ENCODE results near the gene MED27.
"Not testable (repeated sequence)": the region's sequence is repeated elsewhere in the genome, so short reads cannot be mapped to it uniquely, and the experiment has no call there.

The MED27 gene

DNA sequence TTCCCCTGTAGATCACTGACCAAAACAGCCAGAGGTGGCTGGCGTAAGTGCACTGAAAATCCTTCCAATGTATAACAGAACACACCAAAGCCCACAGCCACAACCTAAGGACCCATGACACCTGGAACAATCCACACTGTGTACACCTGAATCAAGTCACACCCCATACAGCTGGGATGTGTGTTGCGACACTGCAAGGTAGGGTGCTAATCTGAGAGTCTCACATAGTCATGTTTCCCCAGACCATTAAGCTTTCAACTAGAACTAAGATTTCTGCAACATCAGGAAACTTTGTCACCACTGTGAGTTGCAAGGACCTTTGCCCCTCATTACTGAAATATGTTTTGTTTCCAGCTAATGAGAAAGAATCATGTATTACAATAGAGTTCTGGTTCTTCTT lies 59.4 kb downstream of the MED27 start:
- DNase-seq (ENCODE audit: low read depth, low spot score): no peak

DNA sequence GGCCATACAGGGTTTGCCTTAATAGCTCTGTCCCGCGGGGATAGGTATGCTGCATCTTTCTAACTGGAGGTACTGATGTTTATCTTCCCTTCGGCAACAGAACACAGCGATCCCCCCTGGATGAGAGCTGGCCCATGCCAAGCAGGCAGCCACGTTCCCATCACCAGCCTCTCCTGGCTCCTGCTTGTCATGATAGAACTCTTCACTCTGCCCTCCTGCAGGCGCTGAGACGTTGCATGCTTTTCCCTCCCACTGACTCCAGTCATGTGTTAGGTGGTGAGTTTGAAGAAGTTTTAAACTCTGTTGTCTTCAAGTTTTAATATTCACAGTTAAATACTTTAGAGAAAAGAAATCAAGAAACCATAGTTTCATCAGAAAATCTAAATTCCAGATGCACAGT lies 60.0 kb downstream of the MED27 start:
- DNase-seq (ENCODE audit: low read depth, low spot score): no peak

DNA sequence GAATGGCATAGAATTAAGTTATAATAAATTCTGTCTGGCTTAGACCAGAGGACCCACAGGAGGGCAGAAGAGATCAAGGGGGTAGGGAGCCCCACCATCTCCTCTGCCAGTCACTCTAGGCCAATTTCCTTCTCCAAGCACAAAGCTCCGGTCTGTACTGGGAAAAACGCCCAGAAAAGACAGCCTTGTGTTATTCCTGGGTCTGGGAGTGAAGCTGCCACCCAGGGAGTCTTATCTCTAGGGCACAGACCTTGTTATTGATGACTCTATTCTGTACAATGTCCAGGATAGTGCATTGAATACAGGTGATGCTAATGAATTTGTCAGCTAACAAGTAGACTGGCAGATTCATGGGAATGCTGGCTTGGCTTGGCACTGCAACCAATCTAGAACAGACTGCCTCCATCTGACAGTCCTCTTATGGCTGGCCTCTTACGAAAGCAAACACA lies 60.7 kb downstream of the MED27 start:
- DNase-seq (ENCODE audit: low read depth, low spot score): no peak

DNA sequence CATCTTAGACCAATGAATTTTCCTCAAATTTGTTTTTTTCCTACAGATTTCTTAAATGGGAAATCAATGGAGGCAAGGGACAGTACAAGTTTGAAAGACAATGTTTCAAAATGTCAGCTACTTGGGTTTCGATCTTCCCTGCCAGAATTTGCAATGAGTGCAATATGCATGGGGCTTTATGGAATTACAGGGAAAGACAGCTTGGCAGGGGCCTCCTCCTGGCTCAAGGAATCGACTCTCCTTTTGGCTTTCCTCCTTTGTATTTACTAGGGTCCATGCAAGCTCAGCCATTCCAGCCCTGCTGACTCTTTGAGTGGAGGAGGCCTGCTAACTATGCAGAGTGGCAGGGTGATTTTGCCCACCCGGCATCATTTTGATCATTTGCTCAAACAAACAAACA lies 63.2 kb downstream of the MED27 start:
- no peak for DNase-seq (ENCODE audit: low read depth, low spot score)

DNA sequence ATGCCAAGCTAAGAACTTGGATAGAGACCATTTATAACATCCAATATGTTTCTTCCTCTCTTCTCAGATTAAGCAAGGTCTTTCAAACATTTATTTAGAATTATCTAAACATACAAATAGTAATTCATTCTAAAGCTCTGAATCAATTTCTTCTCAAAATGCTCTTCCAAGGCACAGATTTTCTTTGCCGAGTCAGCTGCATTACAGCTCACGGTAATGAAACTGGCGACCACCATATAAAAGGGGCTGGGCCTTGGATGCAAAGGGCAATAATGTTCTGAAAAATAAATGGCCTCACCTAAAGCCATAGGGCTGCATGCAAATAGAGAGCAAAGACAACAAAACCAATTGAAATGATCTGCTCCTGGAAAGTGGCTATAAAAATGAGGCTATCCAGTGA lies 63.8 kb downstream of the MED27 start:
- DNase-seq (ENCODE audit: low read depth, low spot score): no peak

DNA sequence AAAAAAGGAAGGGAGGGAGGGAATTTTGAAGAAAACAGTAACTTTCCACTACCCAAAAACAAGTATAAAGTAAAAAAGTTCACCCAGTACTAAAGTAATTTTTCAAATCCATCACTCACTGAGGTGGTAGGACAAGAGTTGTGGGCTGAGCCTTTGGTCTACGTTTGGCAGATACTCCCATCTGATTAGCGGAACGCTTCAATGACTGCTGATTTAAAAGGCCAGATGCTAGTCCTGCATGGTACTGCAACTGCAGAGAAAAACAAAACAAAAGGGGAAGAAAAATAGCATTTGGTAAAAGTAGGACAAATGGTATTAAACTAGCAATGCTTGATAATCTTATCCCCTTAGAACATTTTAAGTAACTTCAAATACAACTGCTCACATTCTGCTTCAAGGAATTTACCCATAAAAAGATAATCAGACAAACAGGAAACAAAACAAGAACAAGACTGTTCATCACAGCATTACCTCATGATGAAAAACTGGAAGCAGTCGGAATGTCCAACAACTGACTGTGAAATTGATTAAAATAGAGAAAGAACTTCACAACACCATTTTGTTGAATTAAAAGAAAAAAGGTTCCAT lies 65.4 kb downstream of the MED27 start:
- DNase-seq (ENCODE audit: low read depth, low spot score): no peak

DNA sequence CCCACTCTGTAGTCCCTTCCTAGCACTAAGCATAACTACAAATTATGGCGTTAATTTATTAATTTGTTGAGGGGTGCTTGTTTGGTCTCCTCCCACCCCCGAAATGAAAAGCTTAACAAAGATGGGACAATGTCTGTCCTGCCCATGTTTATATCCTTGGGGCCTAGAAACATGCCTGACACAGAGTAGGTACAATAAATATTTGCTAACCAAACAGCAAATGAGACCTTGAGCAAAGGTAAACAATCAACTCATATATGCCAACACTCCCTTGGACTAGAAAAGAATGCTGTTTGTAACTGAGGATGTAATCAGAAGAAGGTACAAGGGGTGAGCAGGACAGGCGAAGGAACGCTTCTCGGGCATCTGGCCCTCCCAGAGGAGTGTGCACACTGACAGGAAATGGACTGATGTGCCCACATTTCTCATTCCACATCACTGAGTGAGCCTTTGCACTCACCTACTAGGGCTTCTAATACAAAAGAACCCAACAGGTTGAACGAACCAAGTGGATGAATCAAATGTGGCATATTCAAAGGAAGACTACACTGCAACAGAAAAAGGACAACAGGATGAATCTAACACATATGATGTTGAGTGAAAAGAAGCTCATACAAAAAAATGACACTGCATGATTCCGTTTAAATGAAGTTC lies 66.8 kb downstream of the MED27 start:
- no peak for DNase-seq (ENCODE audit: low read depth, low spot score)

DNA sequence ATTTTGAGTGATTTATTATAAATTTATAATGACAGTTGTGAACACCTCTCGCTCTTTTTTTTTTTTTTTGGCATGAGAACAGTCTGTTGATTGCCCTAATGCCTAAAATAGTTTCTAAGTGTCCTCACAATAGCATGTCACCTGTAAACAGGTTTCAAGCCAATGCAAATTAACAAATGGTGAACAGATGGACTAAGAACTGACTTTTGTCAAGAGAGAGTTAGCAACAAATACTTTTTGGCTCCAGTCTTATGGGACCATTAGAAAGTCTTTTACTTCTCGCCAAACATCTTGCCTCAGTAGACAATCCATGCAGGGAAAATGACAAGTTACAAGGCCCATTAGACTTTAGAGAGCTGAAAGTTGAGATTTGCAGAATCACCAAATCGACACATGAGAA lies 67.8 kb downstream of the MED27 start:
- no peak for DNase-seq (ENCODE audit: low read depth, low spot score)

DNA sequence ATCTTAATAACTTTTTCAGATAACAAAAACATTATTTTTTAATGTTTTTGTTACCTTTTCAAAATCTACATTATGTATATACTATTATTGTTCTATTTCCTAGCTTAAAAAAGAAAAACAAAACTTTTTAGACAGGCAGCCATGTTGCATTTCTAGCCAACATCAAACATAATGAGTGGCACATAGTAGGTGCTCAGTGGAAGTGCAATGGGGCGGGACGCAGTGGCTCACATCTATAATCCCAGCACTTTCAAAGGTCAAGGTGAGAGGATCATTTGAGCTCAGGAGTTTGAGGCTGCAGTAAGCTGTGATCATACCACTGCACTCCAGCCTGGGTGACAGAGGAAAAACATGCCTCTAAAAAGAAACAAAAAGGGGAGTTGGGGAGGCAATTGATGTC lies 68.4 kb downstream of the MED27 start:
- no peak for DNase-seq (ENCODE audit: low read depth, low spot score)

DNA sequence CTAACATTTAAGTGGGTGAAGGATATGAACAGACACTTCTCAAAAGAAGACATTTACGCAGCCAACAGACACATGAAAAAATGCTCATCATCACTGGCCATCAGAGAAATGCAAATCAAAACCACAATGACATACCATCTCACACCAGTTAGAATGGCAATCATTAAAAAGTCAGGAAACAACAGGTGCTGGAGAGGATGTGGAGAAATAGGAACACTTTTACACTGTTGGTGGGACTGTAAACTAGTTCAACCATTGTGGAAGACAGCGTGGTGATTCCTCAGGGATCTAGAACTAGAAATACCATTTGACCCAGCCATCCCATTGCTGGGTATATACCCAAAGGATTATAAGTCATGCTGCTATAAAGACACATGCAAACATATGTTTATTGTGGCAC lies 69.5 kb downstream of the MED27 start:
- not testable (repeated sequence) for DNase-seq (ENCODE audit: low read depth, low spot score)

DNA sequence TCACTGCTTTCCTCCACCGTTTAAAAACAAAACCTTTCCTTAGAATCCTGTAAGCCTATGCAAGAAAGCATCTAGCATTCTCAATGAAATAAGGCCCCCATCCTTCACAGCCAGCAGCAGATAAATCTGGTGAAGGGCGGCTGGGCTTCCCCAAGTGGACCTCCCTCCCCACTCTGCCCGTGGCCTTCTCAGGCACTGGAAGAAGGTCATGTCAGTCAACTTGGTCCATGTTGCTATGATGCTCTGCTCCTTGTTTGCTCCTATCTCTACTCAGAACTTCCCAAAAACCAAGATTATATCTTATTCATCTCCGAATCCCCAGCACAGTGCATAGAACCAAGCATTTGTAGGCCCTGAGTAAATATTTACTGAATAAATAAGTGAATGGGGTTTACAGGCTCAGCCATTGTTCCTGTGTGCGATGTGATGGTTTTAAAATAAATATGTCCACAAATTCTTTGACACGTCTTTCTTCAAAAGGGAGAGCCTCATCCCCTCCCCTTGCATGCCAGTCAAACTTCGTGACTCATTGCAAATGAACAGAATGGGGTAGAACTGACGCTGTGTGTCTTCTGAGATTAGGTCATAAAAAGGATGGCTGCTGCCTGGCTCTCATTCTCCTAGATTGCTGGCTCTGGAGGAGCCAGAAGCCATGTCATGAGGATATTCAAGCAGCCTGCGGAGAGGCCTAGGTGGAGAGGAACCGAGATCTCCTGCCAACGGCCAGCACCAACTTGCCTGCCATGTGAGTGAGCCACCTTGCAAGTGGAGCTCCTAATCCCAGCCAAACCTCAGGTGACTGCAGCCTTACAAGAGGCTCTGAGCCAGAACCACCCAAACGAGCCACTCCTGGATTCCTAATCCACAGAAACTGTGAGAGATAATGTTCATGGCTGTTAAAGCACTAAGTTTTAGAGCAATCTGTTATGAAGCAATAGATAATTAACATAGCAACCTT lies 70.5 kb downstream of the MED27 start:
- DNase-seq (ENCODE audit: low read depth, low spot score): no peak

DNA sequence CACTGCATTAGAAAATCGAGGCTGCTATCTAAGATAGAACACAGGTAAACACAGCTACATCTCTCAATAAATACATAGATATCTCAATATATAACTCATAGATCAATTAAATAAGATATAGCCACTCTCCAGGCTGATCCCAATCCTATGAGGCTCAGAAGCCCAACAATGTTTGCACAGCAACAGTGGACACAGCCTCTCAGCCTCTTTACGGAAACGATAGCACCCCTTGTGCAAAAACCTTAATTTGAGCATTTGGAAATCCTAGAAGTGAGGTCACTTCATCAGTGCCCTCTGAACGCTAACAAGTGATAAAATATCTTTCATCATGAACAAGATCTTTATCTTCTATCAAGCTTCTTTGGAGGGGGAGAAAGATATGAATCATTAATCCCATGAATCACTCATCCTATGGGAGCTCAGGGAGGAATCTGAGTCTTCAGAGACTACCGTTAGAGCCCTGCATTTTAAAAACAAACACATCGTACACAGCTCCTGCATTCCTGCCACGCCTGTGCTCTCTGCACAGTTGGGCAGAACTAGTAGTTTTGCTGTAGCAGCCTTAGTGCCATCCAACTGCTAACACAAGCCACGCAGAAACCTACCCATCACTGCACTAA lies 71.4 kb downstream of the MED27 start:
- DNase-seq (ENCODE audit: low read depth, low spot score): no peak

DNA sequence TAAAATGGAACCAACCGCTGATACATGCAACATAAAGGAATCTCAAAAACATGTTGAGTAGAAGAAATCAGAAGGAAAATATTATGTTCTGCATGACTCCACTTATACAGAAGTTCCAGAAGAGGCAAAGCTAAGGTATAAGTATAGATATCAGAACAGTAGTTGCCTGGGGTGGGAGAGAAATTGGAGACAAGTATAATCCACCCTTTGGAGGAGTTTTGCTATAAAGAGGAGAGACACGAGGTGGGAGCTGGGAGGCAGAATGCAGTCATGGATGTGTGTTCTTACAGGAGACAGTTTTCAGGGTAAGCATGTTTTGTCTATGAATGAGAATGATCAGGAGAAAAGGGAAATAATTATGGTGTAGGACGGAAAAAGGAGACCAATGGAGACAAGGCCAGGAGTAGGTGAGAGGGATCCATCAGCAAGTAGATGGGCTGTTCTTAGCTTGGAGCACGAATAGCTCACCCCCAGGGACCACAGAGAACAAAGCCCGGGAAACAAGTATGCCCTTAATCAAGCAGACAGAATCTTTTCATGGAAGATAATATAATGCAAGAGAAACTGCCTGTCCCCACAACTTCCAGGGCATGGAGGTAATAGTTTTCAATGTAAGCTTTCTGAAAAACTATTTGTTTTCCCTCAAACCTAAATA lies 72.2 kb downstream of the MED27 start:
- DNase-seq (ENCODE audit: low read depth, low spot score): no peak

DNA sequence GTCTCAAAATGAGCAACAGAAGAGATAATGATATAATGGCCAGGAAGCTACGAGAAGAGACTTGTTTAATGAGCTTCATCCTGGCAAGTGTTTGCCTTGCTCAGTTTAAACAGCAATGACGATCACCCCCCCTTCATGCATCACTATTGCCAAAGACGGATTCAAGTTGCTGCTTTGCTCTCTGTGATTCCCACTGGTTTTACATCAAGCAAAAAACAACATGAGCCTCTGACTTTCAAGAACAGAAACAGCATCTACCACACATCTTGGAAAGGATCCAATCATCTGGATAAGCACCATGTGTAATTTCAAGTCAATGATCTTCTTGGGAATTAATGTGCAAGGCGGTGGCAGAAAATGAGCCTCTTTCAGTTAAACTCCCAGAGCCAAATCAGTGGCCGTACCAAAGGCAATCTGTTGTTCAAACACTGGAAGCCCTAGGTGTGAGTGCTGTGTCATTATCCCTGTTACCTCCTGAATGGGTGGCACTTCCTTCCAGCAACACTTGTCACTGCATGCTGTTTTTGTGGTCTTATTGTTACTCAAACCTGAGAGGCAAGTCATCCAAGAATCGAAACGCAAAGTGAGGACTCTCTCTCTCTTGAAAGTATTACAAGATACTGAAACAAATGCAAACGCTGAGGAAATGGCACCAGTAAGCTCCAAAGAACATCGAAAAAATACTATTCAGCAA lies 72.8 kb downstream of the MED27 start:
- DNase-seq (ENCODE audit: low read depth, low spot score): peak; percentile 85

DNA sequence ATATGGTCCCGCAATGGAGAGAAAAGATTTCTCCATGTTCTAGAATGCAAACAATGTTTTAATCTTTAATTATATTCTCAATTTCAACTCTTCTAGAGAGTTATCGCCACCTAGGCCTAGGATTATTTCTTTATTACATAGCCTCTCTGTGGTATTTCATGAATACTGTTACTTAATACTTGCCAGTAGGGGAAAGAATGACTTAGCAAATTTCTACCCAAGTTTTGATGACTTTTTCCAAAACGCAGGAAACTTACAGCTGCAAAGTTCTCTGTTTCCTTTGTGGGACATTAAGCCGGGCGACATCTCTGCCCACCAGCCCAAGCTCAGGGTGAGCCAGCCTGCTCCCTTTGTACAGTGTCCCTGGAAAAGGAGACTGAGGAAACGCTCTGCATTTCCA lies 73.8 kb downstream of the MED27 start:
- DNase-seq (ENCODE audit: low read depth, low spot score): no peak

DNA sequence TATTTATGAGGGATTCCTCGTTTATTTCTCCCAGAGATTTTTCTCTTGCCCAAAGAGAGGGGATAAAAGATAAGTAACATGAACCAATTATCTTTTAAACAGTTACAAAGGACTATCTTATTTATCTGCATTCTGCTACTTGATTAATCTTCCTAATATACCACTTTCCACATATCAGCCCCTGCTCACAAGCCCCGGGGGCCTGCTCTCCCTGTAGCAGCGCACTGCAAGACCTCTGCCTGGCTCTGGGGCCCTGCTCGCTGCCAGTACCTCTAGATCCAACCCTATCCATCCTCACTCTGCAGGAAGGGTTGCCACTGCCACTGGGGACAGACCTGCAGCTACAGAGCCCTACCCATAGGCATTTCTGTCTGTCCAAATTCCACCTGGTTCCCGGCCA lies 75.3 kb downstream of the MED27 start:
- DNase-seq (ENCODE audit: low read depth, low spot score): no peak

DNA sequence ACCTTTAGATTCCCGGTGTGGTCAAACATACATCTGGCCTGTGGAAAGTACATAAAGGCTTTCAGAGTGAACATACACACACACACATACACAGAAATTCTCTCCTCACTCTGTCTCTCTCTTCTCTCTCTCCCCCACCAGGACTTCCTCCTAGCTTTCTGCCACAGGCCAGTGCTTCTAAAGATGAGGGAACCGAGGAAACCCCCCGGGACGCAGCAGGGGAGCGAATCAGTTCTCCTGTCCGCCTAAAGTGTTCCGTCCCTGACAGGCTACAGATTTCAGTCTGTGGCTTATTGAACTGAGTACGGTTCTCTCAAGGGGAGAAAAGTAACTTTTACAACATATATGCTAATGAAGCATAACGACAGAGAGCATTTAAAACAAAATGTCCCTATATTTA lies 75.8 kb downstream of the MED27 start:
- no peak for DNase-seq (ENCODE audit: low read depth, low spot score)

DNA sequence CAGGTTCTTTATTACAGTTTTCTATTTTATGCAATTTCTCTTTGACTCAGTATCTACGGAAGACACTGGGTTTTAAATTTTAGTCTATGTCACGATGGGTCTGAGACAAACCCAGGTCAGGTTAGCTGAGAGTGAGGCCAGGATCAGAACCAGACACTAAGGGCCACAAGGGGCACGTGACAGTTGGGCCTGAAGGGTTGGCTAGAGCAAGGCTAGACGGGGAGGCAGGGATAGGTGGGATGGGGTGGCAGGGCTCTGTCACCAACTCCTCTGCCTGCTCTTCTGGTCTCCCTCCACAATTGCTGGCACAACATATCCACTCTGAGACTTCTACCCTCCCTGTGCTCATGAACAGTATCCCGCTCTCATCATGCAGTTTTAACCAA lies 76.4 kb downstream of the MED27 start:
- no peak for DNase-seq (ENCODE audit: low read depth, low spot score)

DNA sequence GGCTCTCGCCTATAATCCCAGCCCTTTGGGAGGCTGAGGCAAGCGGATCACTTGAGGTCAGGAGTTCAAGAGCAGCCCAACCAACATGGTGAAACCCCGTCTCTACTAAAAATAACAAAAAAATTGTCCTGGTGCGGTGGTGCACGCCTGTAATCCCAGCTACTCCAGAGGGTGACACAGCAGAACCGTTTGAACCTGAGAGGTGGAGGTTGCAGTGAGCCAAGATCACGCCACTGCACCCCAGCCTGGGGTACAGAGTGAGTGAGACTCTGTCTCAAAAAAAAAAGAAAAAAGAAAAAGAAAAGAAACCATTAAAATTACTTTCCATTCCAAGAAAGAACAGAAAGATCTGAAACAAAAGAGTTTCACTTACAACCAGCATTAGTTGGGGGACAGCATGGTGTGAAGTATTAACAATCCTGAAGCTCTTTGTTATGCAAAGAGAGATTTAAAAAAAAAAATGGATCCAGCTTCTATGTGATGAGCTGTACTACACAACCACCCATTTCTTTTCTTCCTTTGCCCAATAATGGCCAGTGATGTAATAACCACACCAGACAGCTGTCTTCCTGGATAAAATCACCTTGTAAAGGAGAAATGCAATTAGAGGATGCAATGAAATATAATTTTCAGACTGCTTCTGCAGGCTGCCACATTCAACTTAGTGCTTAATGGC lies 76.9 kb downstream of the MED27 start:
- DNase-seq (ENCODE audit: low read depth, low spot score): no peak

DNA sequence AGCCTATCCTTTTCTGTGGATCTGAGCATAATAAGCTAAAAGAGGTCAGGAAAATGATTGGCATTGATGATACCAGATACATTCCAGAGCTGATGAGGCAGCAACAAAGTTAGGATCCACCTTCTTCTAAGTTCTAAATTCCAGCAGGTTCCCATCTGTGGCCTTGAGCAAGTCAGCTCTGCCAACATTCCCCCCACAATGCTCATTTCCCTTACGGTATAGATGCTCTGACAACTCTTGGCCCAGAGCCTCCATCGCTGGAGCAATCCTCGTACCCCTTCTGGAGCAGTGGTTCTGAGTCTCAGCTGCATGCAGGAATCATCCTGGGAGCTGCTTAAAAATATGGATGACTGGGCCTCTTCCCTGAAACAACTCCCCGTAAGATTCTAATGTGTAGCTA lies 78.1 kb downstream of the MED27 start:
- DNase-seq (ENCODE audit: low read depth, low spot score): no peak

DNA sequence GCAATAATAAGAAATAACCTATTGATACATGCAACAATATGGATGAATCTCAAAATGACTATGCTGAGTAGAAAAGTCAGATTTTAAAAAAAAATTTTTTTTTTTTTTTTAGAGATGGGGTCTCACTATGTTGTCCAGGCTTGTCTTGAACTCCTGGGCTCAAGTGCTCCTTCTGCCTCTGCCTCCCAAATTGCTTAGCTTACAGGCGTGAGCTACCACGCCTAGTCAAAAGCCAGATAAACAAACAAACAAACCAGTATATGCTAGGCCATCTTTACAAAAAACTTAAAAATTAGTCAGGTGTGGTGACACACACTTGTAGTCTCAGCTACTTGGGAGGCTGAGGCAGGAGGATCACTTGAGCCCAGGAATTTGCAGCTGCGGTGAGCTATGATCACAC lies 79.0 kb downstream of the MED27 start:
- DNase-seq (ENCODE audit: low read depth, low spot score): no peak

Measured in brain pericyte (primary cell).